A549 (cell line): ENCODE measurements around the gene HAND2. TPM values are rescaled to one million over a fixed set of nuclear protein-coding genes. Genes with fewer than 3 reads are reported as not detected.

Experiments
- ATAC-seq, 2 experiments: fragments of 200-7000 bp in 1 of 2; fragments of >200 bp in 1 of 2; cut with Nextera tagmentation in 1 of 2; cut with Tn5 transposase in 1 of 2; 3 replicates each; pipeline versions ENCODE4 v1.8.0 to v1.9.1; 2018 to 2020; ENCODE audit warnings: mild to moderate bottlenecking in 1 of 2, moderate library complexity in 1 of 2
- CTCF ChIA-PET: fragments of 300-600 bp; sonication (Branson Sonifier 250); formaldehyde crosslinking; extraction: SDS; loops from one replicate; lab custom pipeline; 2021; ENCODE audit warnings: antibody characterized with exemption, inconsistent platforms; lab: Yijun Ruan, JAX
- POLR2A ChIA-PET: fragments of 350-600 bp; formaldehyde crosslinking; extraction: SDS; loops from one replicate; lab custom pipeline; 2021; ENCODE audit warnings: antibody characterized with exemption, inconsistent platforms; lab: Yijun Ruan, JAX
- DNase-seq, 2 experiments: peaks; one replicate each; pipeline versions ENCODE4 v3.0.0 to v3.0.0-alpha.2; 2011 to 2016; ENCODE audit warnings: low read depth in 1 of 2, low spot score in 1 of 2
- FAIRE-seq: peaks from 2 replicates; lab custom pipeline; 2011; peaks lifted over from hg19 to GRCh38; lab: Jason Lieb, UNC
- H3K27ac ChIP-seq, 2 experiments: fragments of >200 bp; sonication (Bioruptor Twin); formaldehyde crosslinking; 3 replicates each; pipeline ENCODE4 v1.5.1; 2016 to 2017
- H3K4me1 ChIP-seq: fragments of >200 bp; sonication (Bioruptor Twin); formaldehyde crosslinking; 3 replicates; pipeline ENCODE4 v1.6.1; 2016
- H3K4me2 ChIP-seq: fragments of >200 bp; sonication (Bioruptor Twin); formaldehyde crosslinking; 3 replicates; pipeline ENCODE4 v1.6.1; 2016
- H3K4me3 ChIP-seq: fragments of >200 bp; sonication (Bioruptor Twin); formaldehyde crosslinking; 3 replicates; pipeline ENCODE4 v1.5.1; 2016
- H3K9me3 ChIP-seq: fragments of >200 bp; sonication (Bioruptor Twin); formaldehyde crosslinking; 3 replicates; pipeline ENCODE4 v1.6.1; 2016
- BHLHE40 ChIP-seq: IDR thresholded peaks from 2 replicates; pipeline ENCODE4 v1.6.1; 2012; ENCODE audit warnings: low read depth, low read length, inconsistent platforms
- CBX8 ChIP-seq: fragments of 200-600 bp; sonication (generic); IDR thresholded peaks from 2 replicates; pipeline ENCODE4 v1.6.1; 2016
- CHD2 ChIP-seq: fragments of 150-350 bp; IDR thresholded peaks from 2 replicates; pipeline ENCODE4 v1.6.1; 2014; ENCODE audit warnings: low read length; ENCODE audit not compliant: partially characterized antibody
- CHD4 ChIP-seq: fragments of 200-600 bp; sonication (generic); IDR thresholded peaks from 2 replicates; pipeline ENCODE4 v1.6.1; 2016; ENCODE audit warnings: antibody characterized with exemption, mild to moderate bottlenecking, borderline replicate concordance
- CTCF ChIP-seq: fragments of >200 bp; sonication (Bioruptor Twin); formaldehyde crosslinking; IDR thresholded peaks from 3 replicates; pipeline ENCODE4 v1.5.1; 2016
- EHF ChIP-seq: fragments of 250-450 bp; sonication (Bioruptor Pico); IDR thresholded peaks from 2 replicates; pipeline ENCODE4 v1.5.0; 2020; ENCODE audit warnings: mild to moderate bottlenecking
- EHMT2 ChIP-seq: fragments of 200-600 bp; sonication (generic); IDR thresholded peaks from 2 replicates; pipeline ENCODE4 v1.6.1; 2016; ENCODE audit warnings: antibody characterized with exemption, low read depth, mild to moderate bottlenecking, moderate library complexity
- ELK1 ChIP-seq: fragments of 150-350 bp; IDR thresholded peaks from 2 replicates; pipeline ENCODE4 v1.6.1; 2014; ENCODE audit warnings: low read depth, mild to moderate bottlenecking, low read length
- ESRRA ChIP-seq: fragments of 150-350 bp; IDR thresholded peaks from 2 replicates; pipeline ENCODE4 v1.6.1; 2014; ENCODE audit warnings: mild to moderate bottlenecking, low read length, borderline replicate concordance
- FOSB ChIP-seq: fragments of 250-450 bp; sonication (Bioruptor Pico); IDR thresholded peaks from 2 replicates; pipeline ENCODE4 v1.5.0; 2020; ENCODE audit warnings: mild to moderate bottlenecking, moderate library complexity
- FOSL2 ChIP-seq, 2 experiments: fragments of 450-650 bp in 1 of 2; fragments of >200 bp in 1 of 2; sonication (Bioruptor Twin) in 1 of 2; formaldehyde crosslinking; IDR thresholded peaks; 2 replicates each; pipeline versions ENCODE4 v1.5.0 to v1.6.1; 2016 to 2020; ENCODE audit warnings: mild to moderate bottlenecking in 1 of 2, moderate library complexity in 1 of 2
- GATA3 ChIP-seq: IDR thresholded peaks from 2 replicates; pipeline ENCODE4 v1.6.1; 2012; ENCODE audit warnings: borderline replicate concordance
- HES2 ChIP-seq: fragments of >200 bp; sonication (Bioruptor Twin); formaldehyde crosslinking; IDR thresholded peaks from 2 replicates; pipeline ENCODE4 v1.6.1; 2016
- HEYL ChIP-seq: fragments of 250-450 bp; sonication (Bioruptor Pico); IDR thresholded peaks from 2 replicates; pipeline ENCODE4 v1.8.0; 2021; ENCODE audit warnings: mild to moderate bottlenecking, moderate library complexity
- HOXA7 ChIP-seq: fragments of 250-450 bp; sonication (Bioruptor Pico); IDR thresholded peaks from 2 replicates; pipeline ENCODE4 v1.5.0; 2020; ENCODE audit warnings: mild to moderate bottlenecking, moderate library complexity
- JUN ChIP-seq, 2 experiments: fragments of >200 bp; sonication (Bioruptor Twin); formaldehyde crosslinking; IDR thresholded peaks; 2 replicates in 1 of 2; 3 replicates in 1 of 2; pipeline ENCODE4 v1.6.1; 2016 to 2017
- JUNB ChIP-seq: fragments of >200 bp; sonication (Bioruptor Twin); formaldehyde crosslinking; IDR thresholded peaks from 2 replicates; pipeline ENCODE4 v1.6.1; 2016
- KDM1A ChIP-seq: fragments of 200-600 bp; sonication (generic); IDR thresholded peaks from 2 replicates; pipeline ENCODE4 v1.6.1; 2016; ENCODE audit warnings: low read depth, mild to moderate bottlenecking
- KDM5A ChIP-seq: fragments of 200-600 bp; sonication (generic); IDR thresholded peaks from 2 replicates; pipeline ENCODE4 v1.6.1; 2016; ENCODE audit warnings: antibody characterized with exemption, mild to moderate bottlenecking
- MAZ ChIP-seq: fragments of 150-350 bp; IDR thresholded peaks from 2 replicates; pipeline ENCODE4 v1.6.1; 2014; ENCODE audit warnings: antibody characterized with exemption, low read depth, low read length, borderline replicate concordance
- NFE2L2 ChIP-seq: fragments of 150-350 bp; conservative IDR thresholded peaks from 2 replicates; pipeline ENCODE4 v1.6.1; 2014; ENCODE audit warnings: low read length
- NPAS2 ChIP-seq: fragments of 250-450 bp; sonication (Bioruptor Pico); IDR thresholded peaks from 2 replicates; pipeline ENCODE4 v1.8.0; 2022; ENCODE audit warnings: mild to moderate bottlenecking, moderate library complexity, borderline replicate concordance
- PBX3 ChIP-seq: IDR thresholded peaks from 2 replicates; pipeline ENCODE4 v1.6.1; 2012
- PHF8 ChIP-seq: fragments of 200-600 bp; sonication (generic); IDR thresholded peaks from 2 replicates; pipeline ENCODE4 v1.6.1; 2016; ENCODE audit warnings: low read depth, mild to moderate bottlenecking, antibody characterized with exemption, moderate library complexity, borderline replicate concordance
- RAD21 ChIP-seq, 2 experiments: fragments of >200 bp in 1 of 2; sonication (Bioruptor Twin) in 1 of 2; formaldehyde crosslinking in 1 of 2; IDR thresholded peaks in 1 of 2; conservative IDR thresholded peaks in 1 of 2; 2 replicates in 1 of 2; 3 replicates in 1 of 2; pipeline ENCODE4 v1.6.1; 2012 to 2018; ENCODE audit warnings: inconsistent platforms in 1 of 2
- RARB ChIP-seq: fragments of 250-450 bp; sonication (Bioruptor Pico); IDR thresholded peaks from 2 replicates; pipeline ENCODE4 v1.8.0; 2021; ENCODE audit warnings: mild to moderate bottlenecking, moderate library complexity
- RCOR1 ChIP-seq: fragments of 150-350 bp; IDR thresholded peaks from 2 replicates; pipeline ENCODE4 v1.6.1; 2014; ENCODE audit warnings: antibody characterized with exemption, low read length, low read depth
- RNF2 ChIP-seq: fragments of 200-600 bp; sonication (generic); IDR thresholded peaks from 2 replicates; pipeline ENCODE4 v1.6.1; 2016; ENCODE audit warnings: low read depth, mild to moderate bottlenecking, antibody characterized with exemption, moderate library complexity, borderline replicate concordance
- SMC3 ChIP-seq: fragments of >200 bp; sonication (Bioruptor Twin); formaldehyde crosslinking; IDR thresholded peaks from 3 replicates; pipeline ENCODE4 v1.6.1; 2018; ENCODE audit warnings: inconsistent platforms
- ZFP36 ChIP-seq: fragments of 450-650 bp; IDR thresholded peaks from 2 replicates; pipeline ENCODE4 v1.6.1; 2014; ENCODE audit warnings: borderline replicate concordance; ENCODE audit not compliant: partially characterized antibody
- ZNF302 ChIP-seq: fragments of 250-450 bp; sonication (Bioruptor Pico); IDR thresholded peaks from 2 replicates; pipeline ENCODE4 v1.9.0; 2021; ENCODE audit warnings: inconsistent platforms, mild to moderate bottlenecking, moderate library complexity
- WGBS: methylation state at CpG from one replicate; pipeline ENCODE4 v1.1.6; 2017; ENCODE audit errors: missing lambda C conversion rate; 5-methylcytosine and 5-hydroxymethylcytosine counted together
- polyA plus RNA-seq, 4 experiments: library from polyadenylated mRNA; depleted of rRNA in 3 of 4; stranded (reverse); fragments of >200 nt; fragmentation: RNase III in 1 of 4; extraction: RNeasy Plus Mini Kit Qiagen cat#74134 plus additional on column Dnase treatment in 1 of 4; gene quantifications; 2 replicates in 3 of 4; 3 replicates in 1 of 4; pipeline ENCODE4 v1.2.3, GENCODE V29; 2011 to 2017
- TF ChIP-seq, protein P1 (sequence below): fragments of 250-450 bp; sonication (Bioruptor Pico); IDR thresholded peaks from 2 replicates; pipeline ENCODE4 v1.5.0; 2021; ENCODE audit warnings: mild to moderate bottlenecking, moderate library complexity, borderline replicate concordance

HAND2 gene
- polyA plus RNA-seq, 2 of the 4 experiments (the other 2 are of a cell fraction), result 0.44 to 0.63 TPM

DNA sequence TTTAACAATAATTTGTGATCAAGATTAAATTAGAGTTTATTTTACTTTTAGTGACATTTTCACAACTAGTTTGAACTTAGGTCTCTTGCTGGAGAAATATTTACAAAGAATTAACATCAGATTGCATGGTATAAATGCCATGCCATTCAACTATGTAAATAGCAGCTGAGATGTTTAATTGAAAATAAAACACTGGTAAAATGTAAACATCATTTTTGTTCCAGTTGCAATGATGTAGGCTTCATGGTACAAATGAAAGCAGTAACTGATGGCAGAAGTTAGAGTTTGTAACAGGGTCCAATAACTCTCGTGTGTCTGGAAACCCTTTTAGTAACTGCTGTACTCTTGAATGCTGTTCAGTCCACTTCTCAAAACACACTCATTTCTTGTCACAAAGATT lies 43.7 kb upstream of the HAND2 start:
- Histone ChIP-seq H3K9me3 (no peaks in the 10 kb centered on the region), H3K4me1 (no peaks in the 10 kb centered on the region), H3K4me2 (no peak overlapping the region), H3K4me3 (no peak overlapping the region), H3K27ac (no peak overlapping the region)
- no peak for TF ChIP-seq FOSL2 (IDR thresholded peaks at IDR 0.05)
- TF ChIP-seq FOSL2 (CRISPR knock-in tag; IDR thresholded peaks at IDR 0.05), result no peak
- no peak for TF ChIP-seq CHD2
- TF ChIP-seq ZFP36, result no peak
- TF ChIP-seq PHF8, result no peak
- no peak for TF ChIP-seq BHLHE40
- TF ChIP-seq PBX3, result no peak
- no peak for TF ChIP-seq FOSB (CRISPR knock-in tag)
- no peak for TF ChIP-seq HOXA7
- no peak for TF ChIP-seq RNF2
- no peak for TF ChIP-seq SMC3
- no peak for TF ChIP-seq ESRRA
- no peak for TF ChIP-seq JUNB
- no peak for TF ChIP-seq GATA3
- TF ChIP-seq, protein P1, sequence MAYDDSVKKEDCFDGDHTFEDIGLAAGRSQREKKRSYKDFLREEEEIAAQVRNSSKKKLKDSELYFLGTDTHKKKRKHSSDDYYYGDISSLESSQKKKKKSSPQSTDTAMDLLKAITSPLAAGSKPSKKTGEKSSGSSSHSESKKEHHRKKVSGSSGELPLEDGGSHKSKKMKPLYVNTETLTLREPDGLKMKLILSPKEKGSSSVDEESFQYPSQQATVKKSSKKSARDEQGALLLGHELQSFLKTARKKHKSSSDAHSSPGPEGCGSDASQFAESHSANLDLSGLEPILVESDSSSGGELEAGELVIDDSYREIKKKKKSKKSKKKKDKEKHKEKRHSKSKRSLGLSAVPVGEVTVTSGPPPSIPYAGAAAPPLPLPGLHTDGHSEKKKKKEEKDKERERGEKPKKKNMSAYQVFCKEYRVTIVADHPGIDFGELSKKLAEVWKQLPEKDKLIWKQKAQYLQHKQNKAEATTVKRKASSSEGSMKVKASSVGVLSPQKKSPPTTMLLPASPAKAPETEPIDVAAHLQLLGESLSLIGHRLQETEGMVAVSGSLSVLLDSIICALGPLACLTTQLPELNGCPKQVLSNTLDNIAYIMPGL (CRISPR knock-in tag), result no peak
- TF ChIP-seq JUN (IDR thresholded peaks at IDR 0.05), result no peak
- no peak for TF ChIP-seq EHMT2
- no peak for TF ChIP-seq ELK1
- TF ChIP-seq KDM5A, result no peak
- DNase-seq (no peak), ATAC-seq (no peak), FAIRE-seq (no peak)
- POLR2A ChIA-PET, result no interaction called here
- 14% methylated on average over 1 of the region's 1 CpG for WGBS
- CTCF ChIA-PET, result no interaction called here

- FAIRE-seq (no peak), ATAC-seq (no peak)
- CTCF ChIA-PET, result no interaction called here
- TF ChIP-seq RNF2, result no peak
- TF ChIP-seq EHF, result no peak
- no peak for TF ChIP-seq NFE2L2
- no peak for TF ChIP-seq HES2
- TF ChIP-seq HEYL (CRISPR knock-in tag), result no peak
- TF ChIP-seq ZNF302, result no peak
- no peak for TF ChIP-seq CBX8
- no peak for TF ChIP-seq KDM1A
- no peak for TF ChIP-seq RCOR1
- no peak for TF ChIP-seq HOXA7
- no peak for TF ChIP-seq RAD21 (conservative IDR thresholded peaks at IDR 0.05 in 1 of 2, IDR thresholded peaks at IDR 0.05 in 1 of 2)
- TF ChIP-seq MAZ, result no peak
- no peak for TF ChIP-seq CHD4
- no peak for TF ChIP-seq CTCF
- TF ChIP-seq PHF8, result no peak
- TF ChIP-seq RARB (CRISPR knock-in tag), result no peak
- TF ChIP-seq, protein P1 (CRISPR knock-in tag), result no peak
- TF ChIP-seq NPAS2 (CRISPR knock-in tag), result no peak
Measured at GRCh38 chr4:173573286-173573685, 43.3 kb upstream of the HAND2 start.

More at GRCh38 chr4:173573286-173573685, 43.3 kb upstream of the HAND2 start:
- H3K27ac ChIP-seq, result no peak overlapping the region
- 63% methylated on average over 4 of the region's 4 CpGs for WGBS
- DNase-seq, result no peak
- H3K9me3 ChIP-seq, result no peaks in the 10 kb centered on the region
- H3K4me2 ChIP-seq, result no peak overlapping the region
- H3K4me1 ChIP-seq, result no peaks in the 10 kb centered on the region
- POLR2A ChIA-PET, result no interaction called here
- H3K4me3 ChIP-seq, result no peak overlapping the region
